Ecto neural progenitor cell (in vitro differentiated cells): ENCODE results near the gene SHB.
A peak's percentile ranks its signal among the peaks of the same experiment; 100 is the strongest.

Source experiments
- DNase-seq: peaks from one replicate; pipeline ENCODE4 v3.0.0-alpha.2; 2018; ENCODE audit warnings: low spot score

Gene SHB, protein sequence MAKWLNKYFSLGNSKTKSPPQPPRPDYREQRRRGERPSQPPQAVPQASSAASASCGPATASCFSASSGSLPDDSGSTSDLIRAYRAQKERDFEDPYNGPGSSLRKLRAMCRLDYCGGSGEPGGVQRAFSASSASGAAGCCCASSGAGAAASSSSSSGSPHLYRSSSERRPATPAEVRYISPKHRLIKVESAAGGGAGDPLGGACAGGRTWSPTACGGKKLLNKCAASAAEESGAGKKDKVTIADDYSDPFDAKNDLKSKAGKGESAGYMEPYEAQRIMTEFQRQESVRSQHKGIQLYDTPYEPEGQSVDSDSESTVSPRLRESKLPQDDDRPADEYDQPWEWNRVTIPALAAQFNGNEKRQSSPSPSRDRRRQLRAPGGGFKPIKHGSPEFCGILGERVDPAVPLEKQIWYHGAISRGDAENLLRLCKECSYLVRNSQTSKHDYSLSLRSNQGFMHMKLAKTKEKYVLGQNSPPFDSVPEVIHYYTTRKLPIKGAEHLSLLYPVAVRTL

DNA sequence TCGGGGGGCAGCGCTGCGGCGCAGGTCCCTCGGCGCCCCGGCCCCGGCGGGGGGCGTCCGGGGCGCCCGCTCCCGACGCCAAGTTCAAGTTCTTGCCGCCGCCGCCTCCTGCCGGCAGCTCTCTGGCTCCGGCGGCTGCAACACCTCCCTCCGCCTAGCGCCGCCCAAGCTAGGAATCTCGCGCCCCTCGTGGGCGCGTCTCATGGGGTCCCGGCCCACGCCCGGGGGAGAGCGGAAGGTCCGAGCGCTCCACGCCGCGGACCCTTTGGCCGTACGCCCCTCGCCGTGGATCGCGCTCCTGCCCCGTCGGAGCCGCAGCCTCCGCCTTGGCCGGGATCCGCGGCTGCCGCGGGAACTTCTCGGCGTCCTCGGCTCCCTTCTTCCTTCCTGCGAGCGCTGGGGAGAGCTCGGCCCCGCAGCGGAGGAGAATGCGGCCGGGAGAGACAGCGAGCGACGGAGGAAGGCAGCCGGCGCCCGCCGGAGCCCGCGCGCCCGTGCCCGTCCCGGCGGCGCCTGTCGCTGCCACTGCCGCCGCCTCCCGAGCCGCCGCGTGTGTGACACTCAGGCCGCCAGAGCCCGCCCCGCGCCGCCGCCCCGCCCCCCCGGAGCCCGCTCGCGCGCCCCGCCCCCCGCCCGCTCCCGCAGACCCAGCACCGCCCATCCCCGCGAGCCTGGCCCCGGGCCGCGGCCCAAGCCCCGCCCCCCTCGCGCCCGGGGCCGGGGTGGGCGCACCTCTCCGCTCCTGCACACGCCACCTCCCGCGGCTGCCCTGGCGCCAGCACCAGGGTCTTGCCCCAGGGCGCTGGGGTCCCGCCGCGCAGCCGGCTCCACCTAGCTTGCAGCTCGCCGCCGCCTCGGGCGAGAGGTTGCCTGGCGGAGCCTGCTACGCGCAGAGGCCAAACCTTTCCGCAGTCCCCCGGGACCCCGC, at the start of gene SHB:
Gene SHB, minus strand, starts transcription at position 527 of the 928 bp plus-strand sequence. CDS start 582 bp downstream, outside the sequence.
- peak; percentile 91 for DNase-seq

DNA sequence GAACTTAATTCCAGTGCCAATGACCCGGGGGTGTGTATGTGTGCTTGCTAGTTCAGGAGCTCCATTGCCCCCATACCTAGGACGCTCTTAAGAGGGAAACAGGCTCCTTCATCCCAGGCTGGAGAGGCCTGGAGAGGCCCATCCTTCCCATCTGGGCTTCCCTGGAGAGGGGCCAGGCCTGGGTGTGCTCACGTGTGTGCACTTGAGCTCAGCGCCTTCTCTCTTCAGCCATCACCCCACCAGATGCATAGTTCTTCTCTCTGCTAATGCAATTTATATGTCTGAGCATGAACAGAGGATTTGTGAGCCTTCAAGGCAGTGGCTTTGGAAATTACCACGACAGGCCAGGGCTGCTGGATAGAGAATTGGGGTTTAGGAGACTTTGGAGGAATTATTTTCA, 48.6 kb upstream of the SHB start:
- DNase-seq: no peak

DNA sequence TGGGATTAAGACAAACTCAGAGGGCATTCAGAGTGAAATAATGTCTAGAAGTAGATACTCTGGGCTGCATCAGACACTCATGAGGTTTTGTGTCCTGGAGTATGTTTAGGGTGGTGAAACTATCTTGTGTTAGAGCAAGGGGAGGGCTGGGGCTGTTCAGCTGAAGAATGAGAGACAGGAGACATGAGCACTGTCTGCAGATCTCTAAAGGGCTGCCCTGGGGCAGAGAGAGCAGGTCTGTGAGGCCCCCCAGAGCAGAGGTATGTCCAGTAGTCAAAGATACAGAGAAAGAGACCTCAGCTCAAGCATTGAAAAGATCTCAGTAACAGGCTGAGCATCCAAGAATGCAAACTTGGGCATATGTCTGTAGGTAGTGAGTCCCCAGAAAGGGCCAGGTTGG, 45.9 kb upstream of the SHB start:
- DNase-seq: no peak

DNA sequence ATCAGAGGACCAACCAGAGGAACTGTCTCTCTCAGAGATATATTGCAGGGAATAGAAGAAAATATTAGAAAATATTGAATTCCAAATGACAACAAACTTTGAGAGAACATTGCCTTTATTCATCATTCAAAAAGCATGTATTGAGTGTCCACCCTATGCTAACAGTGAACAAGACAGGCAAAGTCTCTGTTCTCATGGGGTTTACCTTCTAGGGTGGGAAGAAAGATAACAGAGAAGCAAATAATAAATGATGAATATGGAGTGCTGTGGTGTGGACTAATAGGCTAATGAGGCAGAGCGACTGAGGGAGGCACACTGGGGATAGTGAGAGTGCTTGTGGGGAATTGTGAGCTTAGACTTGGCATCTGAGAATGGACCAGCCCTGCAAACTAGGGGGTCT, 43.4 kb upstream of the SHB start:
- DNase-seq: no peak

DNA sequence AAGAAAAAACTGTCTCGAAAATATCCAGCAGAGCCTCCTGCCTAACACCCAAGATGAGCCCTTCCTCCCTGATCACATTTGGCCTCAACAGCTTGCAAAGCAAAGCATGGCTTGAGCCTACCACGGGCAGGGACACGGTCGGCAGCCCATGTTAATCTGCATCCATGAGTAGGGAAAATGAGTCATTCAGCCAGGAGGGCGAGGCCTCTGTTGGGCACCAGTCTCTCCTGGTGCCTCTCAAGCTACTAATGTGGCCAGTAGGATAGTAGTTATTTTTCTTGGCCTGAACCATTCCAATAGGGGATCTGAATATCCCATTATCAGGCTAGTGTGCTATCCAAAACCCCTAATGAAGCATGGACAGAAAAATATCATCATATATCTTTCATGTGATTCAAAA, 43.0 kb upstream of the SHB start:
- no peak for DNase-seq

DNA sequence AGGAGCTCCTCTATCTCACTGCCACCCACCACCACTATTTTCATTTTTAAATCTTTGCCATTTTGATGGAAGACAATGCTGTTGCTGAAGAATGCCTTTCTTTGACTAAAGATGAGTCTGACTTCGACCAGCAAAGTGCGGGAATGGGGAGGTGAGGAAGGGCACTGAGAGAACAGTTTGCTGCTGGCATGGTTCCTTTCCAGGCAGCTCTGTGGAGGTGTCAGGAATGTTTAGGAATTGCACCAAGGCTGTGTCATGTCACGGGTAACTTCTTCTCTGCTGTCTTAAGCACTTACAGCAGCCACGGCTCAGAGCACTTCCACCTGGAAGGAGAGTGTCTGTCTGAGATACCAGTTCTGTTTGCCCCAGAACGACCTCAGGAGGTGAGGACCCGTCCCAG, 41.4 kb upstream of the SHB start:
- no peak for DNase-seq

DNA sequence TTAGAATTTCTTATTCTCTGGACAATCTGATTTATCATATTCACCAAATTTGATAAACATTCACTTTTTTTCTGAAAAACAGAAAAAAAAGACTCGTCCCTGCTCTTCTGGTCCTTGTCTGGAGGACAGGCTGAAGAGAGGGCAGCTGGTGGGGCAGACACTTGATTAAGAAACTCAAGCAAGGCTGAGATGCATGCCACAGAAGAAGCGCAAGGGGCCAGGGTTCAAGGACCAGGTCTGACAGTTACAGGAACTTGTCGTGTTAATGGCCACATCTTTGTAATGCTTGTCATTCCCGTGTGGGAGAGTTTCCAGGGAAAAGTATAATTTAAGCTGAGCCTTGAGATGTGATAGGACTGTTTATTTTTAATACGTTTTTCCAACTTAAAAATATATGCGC, 40.6 kb upstream of the SHB start:
- no peak for DNase-seq

DNA sequence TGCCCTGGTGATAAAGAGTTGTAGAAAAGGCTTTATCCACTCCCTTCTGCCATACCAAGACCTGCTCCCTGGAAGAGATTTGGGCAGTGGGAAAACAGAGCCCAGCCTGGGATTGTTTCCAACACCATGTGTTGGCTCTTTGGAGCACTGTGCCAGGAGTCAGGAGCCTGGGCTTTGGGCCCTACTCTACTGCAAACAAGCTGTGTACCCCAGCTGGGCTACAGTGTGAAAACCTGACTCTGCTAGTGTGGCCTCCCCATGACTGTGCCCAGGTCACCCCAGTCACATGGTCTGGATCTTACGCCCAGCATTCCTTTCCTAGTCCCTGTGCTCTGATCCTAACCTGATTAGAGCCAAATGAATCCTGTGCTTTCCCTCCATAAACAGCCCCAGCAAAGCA, 39.3 kb upstream of the SHB start:
- no peak for DNase-seq

DNA sequence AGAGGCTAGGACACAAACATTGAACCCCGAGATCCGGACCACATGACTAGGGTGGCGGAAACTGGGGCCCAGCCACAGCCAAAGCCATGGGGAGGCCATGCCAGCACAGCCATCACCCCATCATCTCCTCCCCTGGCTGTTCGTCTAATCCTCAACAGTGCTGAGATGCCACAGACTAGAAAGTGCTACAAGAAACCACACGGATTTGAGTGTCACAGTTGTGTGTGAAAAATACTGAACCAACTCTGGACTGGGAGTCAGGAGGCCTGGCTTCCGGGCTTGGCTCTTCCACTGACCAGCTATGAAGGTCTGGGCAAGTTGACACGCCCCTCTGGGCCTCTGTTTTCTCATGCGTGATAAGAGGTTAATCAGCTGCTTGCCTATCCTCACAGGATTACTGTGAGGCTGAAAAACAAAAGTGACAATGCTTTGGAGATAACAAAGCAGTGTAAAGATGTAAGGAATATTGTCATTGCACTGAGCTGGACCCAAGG, 38.8 kb upstream of the SHB start:
- DNase-seq: no peak

DNA sequence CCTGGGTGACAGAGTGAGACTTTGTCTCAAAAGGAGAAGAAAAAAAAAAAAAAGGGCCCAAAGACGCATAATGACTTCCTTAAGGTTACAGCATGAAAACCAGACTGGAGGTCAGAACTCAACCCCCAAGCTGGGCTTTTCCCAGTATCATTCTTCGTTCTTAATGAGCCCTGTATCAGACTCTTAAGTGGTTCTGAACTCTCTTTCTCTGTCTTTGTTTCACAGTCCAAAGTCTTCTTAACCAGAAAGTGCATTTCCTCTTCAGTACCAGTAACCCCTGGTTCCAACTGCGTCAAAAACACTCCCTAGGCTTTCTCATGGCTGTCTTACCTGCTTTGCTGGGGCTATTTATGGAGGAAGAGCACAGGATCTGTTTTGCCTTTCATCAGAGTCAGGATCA, 38.4 kb upstream of the SHB start:
- DNase-seq: no peak

DNA sequence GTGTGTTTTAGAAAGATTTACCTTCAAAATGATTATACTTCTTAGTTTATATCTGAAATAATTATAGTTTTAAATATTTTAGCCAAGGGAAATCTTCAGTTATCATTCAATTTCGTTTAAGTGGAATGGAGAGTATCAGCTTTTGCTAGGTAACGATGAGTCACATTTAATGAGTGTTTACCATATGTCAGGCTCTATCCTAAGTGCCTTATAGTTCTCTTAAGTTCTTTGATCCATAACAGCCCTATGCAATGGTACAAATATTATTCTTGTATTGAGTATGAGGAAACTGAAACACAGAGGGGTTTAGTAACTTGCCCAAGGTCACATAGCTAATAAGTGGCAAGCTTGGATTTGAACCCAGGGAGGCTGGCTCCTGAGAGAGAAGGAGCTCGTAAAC, 37.5 kb upstream of the SHB start:
- DNase-seq: no peak

DNA sequence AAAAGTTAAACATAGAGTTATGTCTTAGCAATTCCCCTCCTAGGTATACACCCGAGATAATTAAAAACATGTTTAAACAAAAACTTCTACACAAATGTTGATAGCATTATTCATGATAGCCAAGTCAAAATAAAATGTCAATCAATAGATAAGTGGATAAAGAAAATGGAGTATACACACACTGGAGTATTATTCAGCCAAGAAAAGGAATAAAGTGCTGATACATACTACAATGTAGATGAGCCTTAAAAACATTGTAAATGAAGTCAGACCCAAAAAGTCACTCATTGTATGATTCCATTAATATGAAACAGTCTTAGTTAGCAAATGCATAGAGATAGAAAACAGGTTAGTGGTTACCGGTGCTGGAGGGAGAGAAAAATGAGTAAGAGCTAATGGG, 34.3 kb upstream of the SHB start:
- no peak for DNase-seq

DNA sequence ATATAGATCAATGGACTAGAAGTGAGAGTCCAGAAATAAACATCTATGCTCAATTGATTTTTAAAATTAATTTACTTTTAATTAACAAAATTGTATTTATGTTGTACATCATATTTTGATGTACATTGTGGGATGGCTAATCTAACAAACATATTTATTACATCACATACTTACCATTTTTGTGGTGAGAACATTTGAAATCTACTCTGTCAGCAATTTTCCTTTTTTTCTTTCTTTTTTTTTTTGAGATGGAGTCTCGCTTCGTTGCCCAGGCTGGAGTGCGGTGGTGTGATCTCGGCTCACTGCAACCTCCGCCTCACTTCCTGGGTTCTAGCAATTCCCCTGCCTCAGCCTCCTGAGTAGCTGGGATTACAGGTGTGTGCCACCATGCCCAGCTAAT, 32.4 kb upstream of the SHB start:
- no peak for DNase-seq

DNA sequence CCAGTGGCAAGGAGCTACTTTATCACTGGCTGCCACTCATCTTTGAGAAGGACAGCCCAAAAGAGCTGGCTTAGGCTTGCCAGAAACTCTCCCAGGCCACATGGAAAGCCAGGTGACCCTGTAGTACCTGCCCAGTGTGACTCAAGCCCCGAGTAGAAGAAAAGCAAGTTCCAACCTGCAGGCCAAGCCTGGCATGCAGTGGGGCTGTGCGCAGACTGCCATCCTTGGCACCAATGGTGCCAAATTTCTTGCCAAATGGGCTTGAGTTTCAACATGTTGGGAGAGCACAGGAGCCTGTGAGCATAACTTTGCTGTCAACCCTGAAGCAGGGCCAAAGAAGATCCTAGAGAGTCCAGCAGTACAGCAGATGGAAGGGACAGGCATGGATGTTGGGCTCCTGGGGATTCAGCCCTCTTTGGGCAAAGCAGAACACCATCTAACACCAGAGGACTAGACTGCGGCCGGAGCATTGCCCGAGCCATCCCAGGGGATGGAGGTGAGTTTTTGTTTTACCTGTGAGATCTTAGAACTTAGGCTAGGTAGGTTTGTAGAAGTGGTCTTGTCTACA, 27.3 kb upstream of the SHB start:
- no peak for DNase-seq

DNA sequence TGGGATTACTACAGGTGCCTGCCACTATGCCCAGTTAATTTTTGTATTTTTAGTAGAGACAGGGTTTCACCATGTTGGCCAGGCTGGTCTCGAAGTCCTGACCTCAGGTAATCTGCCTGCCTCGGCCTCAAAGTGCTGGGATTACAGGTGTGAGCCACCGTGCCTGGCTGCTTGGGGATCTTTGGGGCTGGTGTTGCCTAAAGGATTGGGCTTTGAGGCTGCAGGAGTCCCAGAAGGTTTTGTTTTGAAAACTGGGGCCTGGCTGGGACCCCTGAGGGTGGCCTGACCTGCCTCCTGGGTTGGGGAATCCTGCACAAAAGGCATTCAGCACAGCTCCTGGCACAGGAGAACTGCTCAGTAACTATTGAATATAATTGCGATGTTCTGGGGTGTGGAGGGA, 25.1 kb upstream of the SHB start:
- DNase-seq: no peak

DNA sequence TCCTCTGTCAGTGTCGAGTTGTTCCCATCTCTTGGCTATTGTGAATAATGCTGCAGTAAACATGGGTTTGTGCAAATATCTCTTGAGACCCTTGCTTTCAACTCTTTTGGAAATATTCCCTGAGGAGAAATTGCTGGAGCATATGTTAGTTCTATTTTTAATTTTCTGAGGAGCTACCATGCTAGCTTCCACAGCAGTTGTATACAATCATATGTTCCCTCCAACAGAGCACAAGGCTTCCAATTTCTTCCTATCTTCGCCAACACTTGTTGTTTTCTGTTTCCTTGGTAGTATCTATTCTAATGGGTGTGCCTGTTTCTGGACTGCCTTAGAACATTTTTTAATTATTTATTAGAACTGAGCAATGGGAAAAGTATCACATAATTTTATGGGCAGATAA, 23.6 kb upstream of the SHB start:
- DNase-seq: no peak

DNA sequence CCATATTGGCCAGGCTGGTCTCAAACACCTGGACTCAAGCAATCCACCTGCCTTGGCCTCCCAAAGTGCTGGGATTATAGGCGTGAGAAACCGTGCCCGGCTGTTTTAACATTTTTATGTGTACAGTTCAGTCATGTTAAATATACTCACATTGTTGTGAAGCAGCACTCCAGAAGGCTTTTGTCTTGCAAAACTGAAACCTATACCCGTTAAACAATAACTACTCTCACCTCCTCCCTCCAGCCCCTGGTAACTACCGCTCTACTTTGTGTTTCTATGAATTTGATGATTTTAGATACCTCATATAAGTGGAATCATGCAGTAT, 23.1 kb upstream of the SHB start:
- no peak for DNase-seq

DNA sequence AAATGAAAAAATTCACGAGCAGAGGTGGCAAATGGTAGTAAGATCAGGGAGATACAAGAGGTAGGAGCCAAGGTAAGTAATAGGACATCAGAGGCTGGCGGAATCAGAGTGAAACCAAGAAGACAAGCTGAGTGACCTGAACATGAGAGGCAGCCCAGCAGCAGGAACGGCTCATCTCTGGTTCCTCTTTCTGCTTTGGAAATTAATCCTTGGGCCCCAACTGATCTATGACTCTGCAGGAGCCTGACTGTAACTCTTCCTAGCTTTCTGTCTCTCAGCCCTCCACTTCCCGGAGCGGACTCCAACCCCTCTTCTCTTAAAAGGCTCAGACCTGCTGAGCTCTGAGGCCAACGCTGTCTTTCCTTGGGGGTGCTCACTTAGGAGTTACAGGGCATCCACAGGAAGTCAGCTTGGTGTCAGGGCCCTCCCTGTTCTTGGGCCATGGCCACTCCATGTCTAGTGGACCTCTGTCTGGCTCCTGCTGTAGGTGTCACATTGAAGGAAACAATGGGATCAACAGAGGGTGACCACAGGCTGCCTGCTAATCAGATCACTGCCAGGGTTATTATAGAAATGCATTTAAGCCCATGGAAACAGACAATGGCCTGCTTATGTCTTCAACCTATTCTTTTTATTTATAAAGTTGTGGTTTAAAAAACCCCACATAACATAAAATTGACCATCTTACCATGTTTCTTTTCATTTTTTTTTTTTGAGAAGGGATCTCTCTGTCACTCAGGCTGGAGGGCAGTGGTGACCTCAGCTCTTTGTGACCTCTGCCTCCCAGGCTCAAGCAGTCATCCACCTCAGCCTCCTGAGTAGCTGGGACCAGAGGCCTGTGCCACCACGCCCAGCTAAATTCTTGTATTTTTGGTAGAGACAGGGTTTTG, 22.5 kb upstream of the SHB start:
- DNase-seq: no peak

DNA sequence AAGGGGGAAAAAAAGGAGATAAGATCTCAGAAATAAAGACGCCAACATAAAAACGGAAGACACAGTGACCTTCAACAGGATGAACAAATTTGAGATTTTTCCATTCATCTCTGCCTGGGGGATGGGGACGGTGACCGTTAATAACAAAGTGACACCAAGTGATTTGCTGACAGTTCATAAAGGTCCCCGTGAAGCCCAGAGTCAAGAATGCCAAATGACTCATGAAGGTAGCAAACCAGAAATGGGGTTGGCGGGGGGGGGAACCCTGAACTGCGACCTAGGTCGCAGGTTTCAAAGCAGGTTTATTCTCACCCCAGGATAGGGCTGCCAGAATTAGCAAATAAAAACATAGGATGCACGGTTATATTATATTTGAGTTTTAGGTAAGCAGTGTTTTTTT, 21.1 kb upstream of the SHB start:
- no peak for DNase-seq

DNA sequence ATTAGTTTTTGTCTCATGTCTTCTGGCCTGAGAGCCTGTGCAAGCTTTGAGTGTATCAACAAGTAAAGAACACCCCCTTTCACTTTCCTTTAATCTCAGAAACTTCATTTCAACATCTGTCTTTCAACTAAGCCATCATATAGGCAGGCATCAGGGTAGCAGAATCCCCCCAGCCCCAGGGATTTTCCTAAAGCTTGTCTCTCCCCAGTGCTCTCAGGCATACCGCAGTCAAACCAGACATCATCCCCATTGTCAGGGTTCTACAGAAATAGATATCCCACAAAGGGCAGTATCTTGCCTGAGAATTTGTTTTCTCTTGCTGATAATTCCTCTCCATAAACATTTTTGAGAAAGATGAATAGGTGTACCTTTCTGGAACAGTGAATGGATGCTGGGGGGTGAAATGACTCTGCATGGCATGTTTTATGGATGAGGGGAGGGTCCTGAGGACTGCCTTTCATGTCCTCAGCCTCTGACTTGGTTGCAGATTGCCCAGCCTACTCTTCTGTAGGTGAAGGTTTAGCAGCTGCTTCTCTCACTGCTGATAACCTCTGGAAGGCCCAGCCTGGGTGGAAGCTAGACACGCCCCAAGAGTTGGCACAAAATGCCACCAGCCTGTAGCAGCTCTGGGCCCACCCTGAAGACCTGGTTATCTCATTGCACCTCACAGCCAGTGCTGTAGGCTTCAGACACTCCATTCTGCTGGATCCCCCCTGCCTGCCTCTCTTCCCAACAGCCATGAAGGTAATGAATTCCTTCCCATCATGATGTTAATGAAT, 20.5 kb upstream of the SHB start:
- no peak for DNase-seq
